ENCODE measurements around the gene CEBPB.

CEBPB gene

GRCh38 chr20:50210066-50210619, 19.5 kb downstream of the CEBPB start:
- DNase-seq (ENCODE audit: low read depth in 2 of 3, low spot score in 2 of 3), result no peak

GRCh38 chr20:50211091-50211490, 20.5 kb downstream of the CEBPB start:
- no peak for DNase-seq (ENCODE audit: low read depth in 2 of 3, low spot score in 2 of 3)

GRCh38 chr20:50213531-50214106, 23.0 kb downstream of the CEBPB start:
- no peak for DNase-seq (ENCODE audit: low read depth in 2 of 3, low spot score in 2 of 3)

GRCh38 chr20:50214226-50215024, 23.8 kb downstream of the CEBPB start:
- no peak for DNase-seq (ENCODE audit: low read depth in 2 of 3, low spot score in 2 of 3)

GRCh38 chr20:50215101-50215690, 24.6 kb downstream of the CEBPB start:
- DNase-seq (ENCODE audit: low read depth in 2 of 3, low spot score in 2 of 3), result no peak

GRCh38 chr20:50215926-50216325, 25.3 kb downstream of the CEBPB start:
- DNase-seq (ENCODE audit: low read depth in 2 of 3, low spot score in 2 of 3), result no peak

GRCh38 chr20:50216543-50217206, 26.0 kb downstream of the CEBPB start:
- no peak for DNase-seq (ENCODE audit: low read depth in 2 of 3, low spot score in 2 of 3)

- DNase-seq (ENCODE audit: low read depth in 2 of 3, low spot score in 2 of 3), result no peak
Measured at GRCh38 chr20:50217207-50217949, 26.7 kb downstream of the CEBPB start.

GRCh38 chr20:50218987-50219435, 28.4 kb downstream of the CEBPB start:
- no peak for DNase-seq (ENCODE audit: low read depth in 2 of 3, low spot score in 2 of 3)

- no peak for DNase-seq (ENCODE audit: low read depth in 2 of 3, low spot score in 2 of 3)
Measured at GRCh38 chr20:50219600-50219999, 29.0 kb downstream of the CEBPB start.

- DNase-seq (ENCODE audit: low read depth in 2 of 3, low spot score in 2 of 3), result no peak
Measured at GRCh38 chr20:50220093-50220893, 29.7 kb downstream of the CEBPB start.

GRCh38 chr20:50220894-50221365, 30.3 kb downstream of the CEBPB start:
- no peak for DNase-seq (ENCODE audit: low read depth in 2 of 3, low spot score in 2 of 3)

GRCh38 chr20:50221501-50222308, 31.1 kb downstream of the CEBPB start:
- DNase-seq (ENCODE audit: low read depth in 2 of 3, low spot score in 2 of 3), result no peak

GRCh38 chr20:50222309-50223038, 31.8 kb downstream of the CEBPB start:
- DNase-seq (ENCODE audit: low read depth in 2 of 3, low spot score in 2 of 3), result no peak

GRCh38 chr20:50223039-50224005, 32.7 kb downstream of the CEBPB start:
- DNase-seq (ENCODE audit: low read depth in 2 of 3, low spot score in 2 of 3), result no peak

- no peak for DNase-seq (ENCODE audit: low read depth in 2 of 3, low spot score in 2 of 3)
Measured at GRCh38 chr20:50224052-50224451, 33.4 kb downstream of the CEBPB start.
